Natural killer cell (primary cell): ENCODE measurements around the gene BSCL2. TPM values are rescaled to one million over a fixed set of nuclear protein-coding genes. Genes with fewer than 3 reads are reported as not detected.

Source experiments
- ATAC-seq, 3 donors: fragments of 150-1000 bp in 2 of 3; fragments of 200-7000 bp in 1 of 3; cut with Tn5 transposase; 1 replicate in 1 of 3; 2 replicates in 2 of 3; pipeline ENCODE4 v1.10.0; 2021; ENCODE audit warnings: mild to moderate bottlenecking in 2 of 3, moderate library complexity in 2 of 3
- DNase-seq, 2 donors: peaks; one replicate each; pipeline versions ENCODE4 v3.0.0 to v3.0.0-alpha.2; 2013 to 2021; ENCODE audit warnings: mixed read lengths in 1 of 2
- H3K27ac ChIP-seq: one replicate; pipeline ENCODE4 v1.5.1; 2013; ENCODE audit warnings: mild to moderate bottlenecking, low read length
- H3K27me3 ChIP-seq: one replicate; pipeline ENCODE4 v1.6.1; 2013; ENCODE audit warnings: low read length; ENCODE audit not compliant: control insufficient read depth, insufficient read depth
- H3K36me3 ChIP-seq: one replicate; pipeline ENCODE4 v1.6.1; 2013; ENCODE audit warnings: low read length; ENCODE audit not compliant: control insufficient read depth, insufficient read depth
- H3K4me1 ChIP-seq: one replicate; pipeline ENCODE4 v1.6.1; 2013; ENCODE audit warnings: low read length; ENCODE audit not compliant: control insufficient read depth, insufficient read depth
- H3K4me3 ChIP-seq: one replicate; pipeline ENCODE4 v1.5.1; 2013; ENCODE audit warnings: low read length
- H3K9me3 ChIP-seq: one replicate; pipeline ENCODE4 v1.6.1; 2013; ENCODE audit warnings: low read length; ENCODE audit not compliant: control insufficient read depth, insufficient read depth
- H3K27ac Mint-ChIP-seq, 2 donors: one replicate each; pipeline ENCODE4 v1.8.0; 2022; ENCODE audit warnings: mild to moderate bottlenecking in 2 of 2, mixed read lengths in 2 of 2, moderate library complexity in 1 of 2
- H3K27me3 Mint-ChIP-seq, 2 donors: one replicate each; pipeline ENCODE4 v1.8.0; 2022; ENCODE audit warnings: low read depth in 2 of 2, mixed read lengths in 2 of 2
- H3K36me3 Mint-ChIP-seq: one replicate; pipeline ENCODE4 v1.8.0; 2022; ENCODE audit warnings: mixed read lengths
- H3K4me1 Mint-ChIP-seq, 2 donors: one replicate each; pipeline ENCODE4 v1.8.0; 2022; ENCODE audit warnings: mixed read lengths in 2 of 2
- H3K4me3 Mint-ChIP-seq: one replicate; pipeline ENCODE4 v1.8.0; 2022; ENCODE audit warnings: mild to moderate bottlenecking, moderate library complexity, mixed read lengths
- H3K9me3 Mint-ChIP-seq, 2 donors: one replicate each; pipeline ENCODE4 v1.8.0; 2022; ENCODE audit warnings: mixed read lengths in 2 of 2
- WGBS: methylation state at CpG from one replicate; pipeline ENCODE4 v1.1.7; 2013; ENCODE audit warnings: missing lambda C conversion rate; ENCODE audit not compliant: insufficient coverage; 5-methylcytosine and 5-hydroxymethylcytosine counted together
- intact Hi-C: fragments of 100-400 bp; cut with micrococcal nuclease; formaldehyde crosslinking; loops from one replicate; pipeline ENCODE4 v1.14.2; 2022
- total RNA-seq, 4 donors: library from RNA; stranded (reverse); fragments of 120-200 nt in 1 of 4; gene quantifications; one replicate each; pipeline versions ENCODE4 v1.2.3 to v1.2.4, GENCODE V29; 2013 to 2022
- TF ChIP-seq, protein P1 (sequence below): fragments of 200-600 bp; IDR thresholded peaks from one replicate; pipeline ENCODE4 v1.8.0; 2022; ENCODE audit warnings: antibody characterized with exemption

BSCL2 gene
- total RNA-seq, 3 donors from 2014 or later (not counting 1 experiment from before 2014, with no cell fraction given), result 19.7 to 22.0 (median 21.2) TPM

- peak overlapping the region in 1 of 2 donors; percentile 27 for H3K27ac Mint-ChIP-seq
- peaks cover 41% of the 10 kb centered on the region for H3K36me3 Mint-ChIP-seq
- H3K27me3 ChIP-seq, result no peaks in the 10 kb centered on the region
- ATAC-seq (no peak), DNase-seq (no peak)
- no peak overlapping the region for H3K4me3 ChIP-seq
- intact Hi-C loops, result no loop called here
- no peak overlapping the region for H3K4me3 Mint-ChIP-seq
- peaks cover 20% of the 10 kb centered on the region for H3K4me1 ChIP-seq
- H3K4me1 Mint-ChIP-seq, result peaks cover 39 to 43% of the 10 kb centered on the region in 2 donors
- no peak overlapping the region for H3K27ac ChIP-seq
- TF ChIP-seq, protein P1, sequence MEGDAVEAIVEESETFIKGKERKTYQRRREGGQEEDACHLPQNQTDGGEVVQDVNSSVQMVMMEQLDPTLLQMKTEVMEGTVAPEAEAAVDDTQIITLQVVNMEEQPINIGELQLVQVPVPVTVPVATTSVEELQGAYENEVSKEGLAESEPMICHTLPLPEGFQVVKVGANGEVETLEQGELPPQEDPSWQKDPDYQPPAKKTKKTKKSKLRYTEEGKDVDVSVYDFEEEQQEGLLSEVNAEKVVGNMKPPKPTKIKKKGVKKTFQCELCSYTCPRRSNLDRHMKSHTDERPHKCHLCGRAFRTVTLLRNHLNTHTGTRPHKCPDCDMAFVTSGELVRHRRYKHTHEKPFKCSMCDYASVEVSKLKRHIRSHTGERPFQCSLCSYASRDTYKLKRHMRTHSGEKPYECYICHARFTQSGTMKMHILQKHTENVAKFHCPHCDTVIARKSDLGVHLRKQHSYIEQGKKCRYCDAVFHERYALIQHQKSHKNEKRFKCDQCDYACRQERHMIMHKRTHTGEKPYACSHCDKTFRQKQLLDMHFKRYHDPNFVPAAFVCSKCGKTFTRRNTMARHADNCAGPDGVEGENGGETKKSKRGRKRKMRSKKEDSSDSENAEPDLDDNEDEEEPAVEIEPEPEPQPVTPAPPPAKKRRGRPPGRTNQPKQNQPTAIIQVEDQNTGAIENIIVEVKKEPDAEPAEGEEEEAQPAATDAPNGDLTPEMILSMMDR, result no peak
- no peaks in the 10 kb centered on the region for H3K27me3 Mint-ChIP-seq
- H3K9me3 ChIP-seq, result no peaks in the 10 kb centered on the region
- peaks cover 72% of the 10 kb centered on the region for H3K36me3 ChIP-seq
- 98% methylated on average over 7 of the region's 7 CpGs for WGBS
- no peaks in the 10 kb centered on the region for H3K9me3 Mint-ChIP-seq
Observed at GRCh38 chr11:62721994-62722393, 14.8 kb upstream of the BSCL2 start.

DNA sequence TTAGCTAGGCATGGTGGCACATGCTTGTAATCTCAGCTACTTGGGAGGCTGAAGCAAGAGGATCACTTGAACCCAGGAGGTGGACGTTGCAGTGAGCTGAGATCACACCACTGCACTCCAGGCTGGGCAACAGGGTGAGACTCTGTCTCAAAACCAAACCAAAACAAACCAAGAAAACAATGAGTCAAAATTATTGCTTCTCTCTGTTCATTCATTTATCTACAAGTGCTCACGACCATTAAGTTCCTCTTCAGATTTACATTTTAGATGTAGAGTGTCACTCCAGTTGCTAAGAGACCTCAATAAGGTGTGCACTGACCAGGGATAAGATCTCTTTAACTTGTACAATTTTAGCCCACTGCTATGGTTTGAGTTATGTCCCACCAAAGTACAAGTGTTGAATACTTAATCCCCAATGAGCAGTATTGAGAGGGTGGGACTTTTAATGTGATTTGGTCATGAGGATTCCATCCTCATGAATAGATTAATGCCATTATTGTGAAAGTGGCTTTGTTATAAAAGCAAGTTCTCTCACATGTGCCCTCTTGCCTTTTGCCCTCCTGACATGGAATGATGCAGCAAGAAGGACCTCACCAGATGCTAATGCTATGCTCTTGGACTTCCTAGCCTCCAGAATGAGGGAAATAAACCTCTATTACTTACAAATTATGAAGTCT, 12.2 kb upstream of the BSCL2 start:
- H3K4me3 Mint-ChIP-seq, result no peak overlapping the region
- intact Hi-C loops, result no loop called here
- ATAC-seq (no peak), DNase-seq (no peak)
- H3K27me3 ChIP-seq, result no peaks in the 10 kb centered on the region
- H3K4me3 ChIP-seq, result no peak overlapping the region
- H3K27ac ChIP-seq, result no peak overlapping the region
- H3K9me3 ChIP-seq, result no peaks in the 10 kb centered on the region
- H3K9me3 Mint-ChIP-seq, result no peaks in the 10 kb centered on the region
- no peaks in the 10 kb centered on the region for H3K27me3 Mint-ChIP-seq
- 67% methylated on average over 2 of the region's 2 CpGs for WGBS
- H3K4me1 ChIP-seq, result peaks cover 3% of the 10 kb centered on the region
- peaks cover 49% of the 10 kb centered on the region for H3K36me3 Mint-ChIP-seq
- H3K27ac Mint-ChIP-seq, result peak overlapping the region in 1 of 2 donors; percentile 15
- H3K4me1 Mint-ChIP-seq, result peaks cover 26 to 27% of the 10 kb centered on the region in 2 donors
- H3K36me3 ChIP-seq, result peaks cover 94% of the 10 kb centered on the region
- TF ChIP-seq, protein P1, result no peak

- Mint-ChIP-seq H3K27me3 (no peaks in the 10 kb centered on the region), H3K27ac (no peak overlapping the region)
Observed at GRCh38 chr11:62716816-62717215, 9.6 kb upstream of the BSCL2 start.

More at GRCh38 chr11:62716816-62717215, 9.6 kb upstream of the BSCL2 start:
- H3K4me1 ChIP-seq, result no peaks in the 10 kb centered on the region
- Mint-ChIP-seq H3K4me3 (no peak overlapping the region), H3K36me3 (peaks cover 28% of the 10 kb centered on the region), H3K9me3 (no peaks in the 10 kb centered on the region), H3K4me1 (peaks cover 11 to 29% of the 10 kb centered on the region in 2 donors)
- 98% methylated on average over 10 of the region's 11 CpGs for WGBS
- no peaks in the 10 kb centered on the region for H3K9me3 ChIP-seq
- DNase-seq, result no peak
- intact Hi-C loops, result no loop called here
- H3K36me3 ChIP-seq, result peaks cover 82% of the 10 kb centered on the region
- TF ChIP-seq, protein P1, result no peak
- H3K27ac ChIP-seq, result no peak overlapping the region
- no peak for ATAC-seq
- H3K4me3 ChIP-seq, result no peak overlapping the region
- no peaks in the 10 kb centered on the region for H3K27me3 ChIP-seq
